ENCODE data around the gene CDK14.

DNA sequence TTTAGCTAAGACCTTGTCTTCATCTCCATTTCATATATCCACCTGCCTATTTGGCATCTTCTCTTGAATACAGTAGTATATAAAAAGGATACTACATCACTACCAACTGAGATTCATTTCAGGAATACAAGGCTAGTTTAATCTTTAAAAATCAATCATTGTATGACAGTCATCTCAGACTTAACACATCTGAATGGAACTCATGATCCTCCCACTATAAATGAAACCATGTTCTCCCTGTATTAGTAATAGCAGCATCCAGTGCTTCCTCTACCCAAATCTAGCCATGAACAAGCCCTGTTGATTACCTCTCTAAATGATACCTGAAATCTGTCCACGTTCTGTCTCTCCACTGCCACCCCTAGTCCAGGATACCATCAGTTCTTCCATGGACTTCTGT lies 196.2 kb downstream of the CDK14 start:
- TF ChIP-seq, protein P1, sequence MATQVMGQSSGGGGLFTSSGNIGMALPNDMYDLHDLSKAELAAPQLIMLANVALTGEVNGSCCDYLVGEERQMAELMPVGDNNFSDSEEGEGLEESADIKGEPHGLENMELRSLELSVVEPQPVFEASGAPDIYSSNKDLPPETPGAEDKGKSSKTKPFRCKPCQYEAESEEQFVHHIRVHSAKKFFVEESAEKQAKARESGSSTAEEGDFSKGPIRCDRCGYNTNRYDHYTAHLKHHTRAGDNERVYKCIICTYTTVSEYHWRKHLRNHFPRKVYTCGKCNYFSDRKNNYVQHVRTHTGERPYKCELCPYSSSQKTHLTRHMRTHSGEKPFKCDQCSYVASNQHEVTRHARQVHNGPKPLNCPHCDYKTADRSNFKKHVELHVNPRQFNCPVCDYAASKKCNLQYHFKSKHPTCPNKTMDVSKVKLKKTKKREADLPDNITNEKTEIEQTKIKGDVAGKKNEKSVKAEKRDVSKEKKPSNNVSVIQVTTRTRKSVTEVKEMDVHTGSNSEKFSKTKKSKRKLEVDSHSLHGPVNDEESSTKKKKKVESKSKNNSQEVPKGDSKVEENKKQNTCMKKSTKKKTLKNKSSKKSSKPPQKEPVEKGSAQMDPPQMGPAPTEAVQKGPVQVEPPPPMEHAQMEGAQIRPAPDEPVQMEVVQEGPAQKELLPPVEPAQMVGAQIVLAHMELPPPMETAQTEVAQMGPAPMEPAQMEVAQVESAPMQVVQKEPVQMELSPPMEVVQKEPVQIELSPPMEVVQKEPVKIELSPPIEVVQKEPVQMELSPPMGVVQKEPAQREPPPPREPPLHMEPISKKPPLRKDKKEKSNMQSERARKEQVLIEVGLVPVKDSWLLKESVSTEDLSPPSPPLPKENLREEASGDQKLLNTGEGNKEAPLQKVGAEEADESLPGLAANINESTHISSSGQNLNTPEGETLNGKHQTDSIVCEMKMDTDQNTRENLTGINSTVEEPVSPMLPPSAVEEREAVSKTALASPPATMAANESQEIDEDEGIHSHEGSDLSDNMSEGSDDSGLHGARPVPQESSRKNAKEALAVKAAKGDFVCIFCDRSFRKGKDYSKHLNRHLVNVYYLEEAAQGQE (IDR thresholded peaks at IDR 0.05; ENCODE audit: insufficient read depth in 1 of 2, low read depth in 2 of 2, low read length in 2 of 2): no peak
- TF ChIP-seq POLR2AphosphoS5 (IDR thresholded peaks at IDR 0.05; ENCODE audit: low read depth, low read length) (no peak), SIN3A (IDR thresholded peaks at IDR 0.05; ENCODE audit: borderline replicate concordance, insufficient read depth, low read length) (no peak)

Measured in PFSK-1 (cell line).